HepG2 (cell line): Measurements from ENCODE around the gene PHF5A. TPM values are rescaled to one million over a fixed set of nuclear protein-coding genes. Genes with fewer than 3 reads are reported as not detected.

ENCODE experiments used
- ATF1 ChIP-seq: IDR thresholded peaks from 2 replicates; pipeline ENCODE4 v1.6.1; 2016; ENCODE audit warnings: mild to moderate bottlenecking, control low read depth
- ATF5 ChIP-seq: sonication (generic); formaldehyde crosslinking; IDR thresholded peaks from 2 replicates; pipeline ENCODE4 v1.4.0; 2020; ENCODE audit warnings: mild to moderate bottlenecking, low read depth, missing genetic modification reagents
- ATM ChIP-seq: fragments of 450-650 bp; IDR thresholded peaks from 2 replicates; pipeline ENCODE4 v1.7.1; 2017; ENCODE audit warnings: mild to moderate bottlenecking, borderline replicate concordance
- FOXP1 ChIP-seq, 2 experiments: fragments of 450-650 bp in 1 of 2; IDR thresholded peaks; 2 replicates each; pipeline ENCODE4 v1.6.1; 2017 to 2018; ENCODE audit warnings: antibody characterized with exemption in 1 of 2
- GPN1 ChIP-seq: sonication (generic); formaldehyde crosslinking; IDR thresholded peaks from 2 replicates; pipeline ENCODE4 v1.5.1; 2020; ENCODE audit warnings: missing genetic modification reagents, borderline replicate concordance
- IRF1 ChIP-seq: sonication (generic); formaldehyde crosslinking; IDR thresholded peaks from 2 replicates; pipeline ENCODE4 v1.4.0; 2020; ENCODE audit warnings: low read depth, mild to moderate bottlenecking, missing genetic modification reagents
- KLF13 ChIP-seq: sonication (generic); formaldehyde crosslinking; IDR thresholded peaks from 2 replicates; pipeline ENCODE4 v1.4.0; 2020; ENCODE audit warnings: mild to moderate bottlenecking, missing genetic modification reagents
- NFE2L1 ChIP-seq: sonication (generic); formaldehyde crosslinking; IDR thresholded peaks from 2 replicates; pipeline ENCODE4 v1.4.0; 2020; ENCODE audit warnings: missing genetic modification reagents, mild to moderate bottlenecking, borderline replicate concordance
- PHF5A ChIP-seq: IDR thresholded peaks from one replicate; pipeline ENCODE4 v1.6.1; 2018; ENCODE audit warnings: low read depth, missing genetic modification reagents; ENCODE audit not compliant: unreplicated experiment
- RARG ChIP-seq: sonication (generic); formaldehyde crosslinking; IDR thresholded peaks from 2 replicates; pipeline ENCODE4 v1.4.0; 2020; ENCODE audit warnings: low read depth, mild to moderate bottlenecking, missing genetic modification reagents
- REPIN1 ChIP-seq: sonication (generic); formaldehyde crosslinking; IDR thresholded peaks from 2 replicates; pipeline ENCODE4 v1.8.0; 2022; ENCODE audit warnings: missing genetic modification reagents, low read depth, mild to moderate bottlenecking, borderline replicate concordance
- RFXANK ChIP-seq: IDR thresholded peaks from 2 replicates; pipeline ENCODE4 v1.6.1; 2016
- SIN3A ChIP-seq: IDR thresholded peaks from 2 replicates; pipeline ENCODE4 v1.6.1; 2011; ENCODE audit warnings: low read depth, mild to moderate bottlenecking, control low read depth, low read length, borderline replicate concordance
- TOE1 ChIP-seq: sonication (generic); formaldehyde crosslinking; IDR thresholded peaks from 2 replicates; pipeline ENCODE4 v1.4.0; 2020; ENCODE audit warnings: mild to moderate bottlenecking, missing genetic modification reagents
- ZNF317 ChIP-seq: sonication (generic); formaldehyde crosslinking; IDR thresholded peaks from 2 replicates; pipeline ENCODE4 v1.5.0; 2020; ENCODE audit warnings: mild to moderate bottlenecking, missing genetic modification reagents
- ZNF335 ChIP-seq: sonication (generic); formaldehyde crosslinking; IDR thresholded peaks from 2 replicates; pipeline ENCODE4 v1.4.0; 2020; ENCODE audit warnings: missing genetic modification reagents
- ZNF598 ChIP-seq: sonication (generic); formaldehyde crosslinking; IDR thresholded peaks from 2 replicates; pipeline ENCODE4 v1.5.1; 2020; ENCODE audit warnings: mild to moderate bottlenecking, missing genetic modification reagents, borderline replicate concordance
- ZNF639 ChIP-seq: conservative IDR thresholded peaks from 2 replicates; pipeline ENCODE4 v1.6.1; 2018; ENCODE audit warnings: missing genetic modification reagents
- ZNF768 ChIP-seq: sonication (generic); formaldehyde crosslinking; IDR thresholded peaks from 2 replicates; pipeline ENCODE4 v1.4.0; 2020; ENCODE audit warnings: missing genetic modification reagents
- polyA plus RNA-seq, 8 experiments: library from polyadenylated mRNA; depleted of rRNA in 3 of 8; stranded (reverse) in 7 of 8; unstranded in 1 of 8; fragments of >200 nt; fragmentation: Illumina TruSeq in 4 of 8; extraction: Trizol in 4 of 8; gene quantifications; 2 replicates each; pipeline versions ENCODE4 v1.2.1 to v1.2.3, GENCODE V29; 2011 to 2016; ENCODE audit warnings: low read depth in 4 of 8, missing spikeins in 1 of 8, mixed read lengths in 1 of 8; ENCODE audit not compliant: insufficient read depth in 1 of 8
- total RNA-seq, 5 experiments: library from RNA; depleted of rRNA; stranded (reverse); fragments of >200 nt; fragmentation: Illumina TruSeq; extraction: Trizol; gene quantifications; 2 replicates each; pipeline ENCODE4 v1.2.3, GENCODE V29; 2016; ENCODE audit warnings: low read depth in 1 of 5
- TF ChIP-seq, protein P1 (sequence below): sonication (generic); formaldehyde crosslinking; IDR thresholded peaks from 2 replicates; pipeline ENCODE4 v1.5.0; 2020; ENCODE audit warnings: missing genetic modification reagents
- TF ChIP-seq, protein P2 (sequence below): sonication (generic); formaldehyde crosslinking; IDR thresholded peaks from 2 replicates; pipeline ENCODE4 v1.4.0; 2020; ENCODE audit warnings: missing genetic modification reagents
- TF ChIP-seq, protein P3 (sequence below): sonication (generic); formaldehyde crosslinking; conservative IDR thresholded peaks from 2 replicates; pipeline ENCODE4 v1.4.0; 2020; ENCODE audit warnings: missing genetic modification reagents

Gene PHF5A
- total and polyA plus RNA-seq, 2 of the 13 experiments (the other 11 are each of a cell fraction or from before 2014, with no cell fraction given) = 56.6 to 105 TPM

GRCh38 chr22:41469218-41469851 is 843 bp upstream of the PHF5A start (continued):
- TF ChIP-seq ZNF639 (CRISPR knock-in tag) (0 out of 2 replicates have a peak, but pooled peaks have one; percentile 10), ZNF335 (CRISPR knock-in tag) (no peak), ZNF598 (CRISPR knock-in tag) (no peak), NFE2L1 (CRISPR knock-in tag) (no peak), PHF5A (no peak), ZNF317 (CRISPR knock-in tag) (0 out of 2 replicates have a peak, but pooled peaks have one; percentile 37), ATM (no peak), SIN3A (0 out of 2 replicates have a peak, but pooled peaks have one; percentile 33), FOXP1 (IDR thresholded peaks at IDR 0.05) (no peak), FOXP1 (CRISPR knock-in tag; IDR thresholded peaks at IDR 0.05) (no peak), IRF1 (CRISPR knock-in tag) (0 out of 2 replicates have a peak, but pooled peaks have one; percentile 35), ATF1 (peak; percentile 50; the same call in 1 of the 2 replicates), KLF13 (CRISPR knock-in tag) (no peak), REPIN1 (CRISPR knock-in tag) (no peak), RARG (no peak; the same call in 1 of the 2 replicates), RFXANK (no peak), ZNF768 (CRISPR knock-in tag) (no peak; the same call in 1 of the 2 replicates), ATF5 (0 out of 2 replicates have a peak, but pooled peaks have one; percentile 53), GPN1 (no peak), TOE1 (CRISPR knock-in tag) (no peak)
- TF ChIP-seq, protein P1, sequence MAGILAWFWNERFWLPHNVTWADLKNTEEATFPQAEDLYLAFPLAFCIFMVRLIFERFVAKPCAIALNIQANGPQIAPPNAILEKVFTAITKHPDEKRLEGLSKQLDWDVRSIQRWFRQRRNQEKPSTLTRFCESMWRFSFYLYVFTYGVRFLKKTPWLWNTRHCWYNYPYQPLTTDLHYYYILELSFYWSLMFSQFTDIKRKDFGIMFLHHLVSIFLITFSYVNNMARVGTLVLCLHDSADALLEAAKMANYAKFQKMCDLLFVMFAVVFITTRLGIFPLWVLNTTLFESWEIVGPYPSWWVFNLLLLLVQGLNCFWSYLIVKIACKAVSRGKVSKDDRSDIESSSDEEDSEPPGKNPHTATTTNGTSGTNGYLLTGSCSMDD = 0 out of 2 replicates have a peak, but pooled peaks have one; percentile 8
- TF ChIP-seq, protein P2, sequence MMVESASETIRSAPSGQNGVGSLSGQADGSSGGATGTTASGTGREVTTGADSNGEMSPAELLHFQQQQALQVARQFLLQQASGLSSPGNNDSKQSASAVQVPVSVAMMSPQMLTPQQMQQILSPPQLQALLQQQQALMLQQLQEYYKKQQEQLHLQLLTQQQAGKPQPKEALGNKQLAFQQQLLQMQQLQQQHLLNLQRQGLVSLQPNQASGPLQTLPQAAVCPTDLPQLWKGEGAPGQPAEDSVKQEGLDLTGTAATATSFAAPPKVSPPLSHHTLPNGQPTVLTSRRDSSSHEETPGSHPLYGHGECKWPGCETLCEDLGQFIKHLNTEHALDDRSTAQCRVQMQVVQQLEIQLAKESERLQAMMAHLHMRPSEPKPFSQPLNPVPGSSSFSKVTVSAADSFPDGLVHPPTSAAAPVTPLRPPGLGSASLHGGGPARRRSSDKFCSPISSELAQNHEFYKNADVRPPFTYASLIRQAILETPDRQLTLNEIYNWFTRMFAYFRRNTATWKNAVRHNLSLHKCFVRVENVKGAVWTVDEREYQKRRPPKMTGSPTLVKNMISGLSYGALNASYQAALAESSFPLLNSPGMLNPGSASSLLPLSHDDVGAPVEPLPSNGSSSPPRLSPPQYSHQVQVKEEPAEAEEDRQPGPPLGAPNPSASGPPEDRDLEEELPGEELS = 0 out of 2 replicates have a peak, but pooled peaks have one; percentile 1
- TF ChIP-seq, protein P3, sequence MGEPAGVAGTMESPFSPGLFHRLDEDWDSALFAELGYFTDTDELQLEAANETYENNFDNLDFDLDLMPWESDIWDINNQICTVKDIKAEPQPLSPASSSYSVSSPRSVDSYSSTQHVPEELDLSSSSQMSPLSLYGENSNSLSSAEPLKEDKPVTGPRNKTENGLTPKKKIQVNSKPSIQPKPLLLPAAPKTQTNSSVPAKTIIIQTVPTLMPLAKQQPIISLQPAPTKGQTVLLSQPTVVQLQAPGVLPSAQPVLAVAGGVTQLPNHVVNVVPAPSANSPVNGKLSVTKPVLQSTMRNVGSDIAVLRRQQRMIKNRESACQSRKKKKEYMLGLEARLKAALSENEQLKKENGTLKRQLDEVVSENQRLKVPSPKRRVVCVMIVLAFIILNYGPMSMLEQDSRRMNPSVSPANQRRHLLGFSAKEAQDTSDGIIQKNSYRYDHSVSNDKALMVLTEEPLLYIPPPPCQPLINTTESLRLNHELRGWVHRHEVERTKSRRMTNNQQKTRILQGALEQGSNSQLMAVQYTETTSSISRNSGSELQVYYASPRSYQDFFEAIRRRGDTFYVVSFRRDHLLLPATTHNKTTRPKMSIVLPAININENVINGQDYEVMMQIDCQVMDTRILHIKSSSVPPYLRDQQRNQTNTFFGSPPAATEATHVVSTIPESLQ (CRISPR knock-in tag) = no peak
